ENCODE data around the gene NHSL1. TPM values are rescaled to one million over a fixed set of nuclear protein-coding genes. Genes with fewer than 3 reads are reported as not detected.

NHSL1 gene
- total RNA-seq, 2 experiments from 2014 or later, result 2.7 to 10.6 TPM

GRCh38 chr6:138420356-138420755 lies 78.9 kb downstream of the NHSL1 start:
- ChIA-PET CTCF (ENCODE audit: unreplicated experiment) (no interaction called here), POLR2A (no interaction called here)
- no TSS peak for BruUV-seq (replicated peaks)
- intact Hi-C loops (cut with micrococcal nuclease; ENCODE audit: unreplicated experiment), result no loop called here
- Histone ChIP-seq H3K36me3 (ENCODE audit: insufficient read depth, low read length) (no peaks in the 10 kb centered on the region), H3K27ac (ENCODE audit: low read depth, low read length, poor library complexity, severe bottlenecking) (no peak overlapping the region), H3K4me2 (ENCODE audit: low read length) (no peak overlapping the region), H4K20me1 (ENCODE audit: insufficient read depth, low read length) (no peaks in the 10 kb centered on the region), H3K4me1 (ENCODE audit: insufficient read depth, low read length, poor library complexity, severe bottlenecking) (no peaks in the 10 kb centered on the region), H2AFZ (ENCODE audit: low read length) (no peak overlapping the region), H3K9me3 (ENCODE audit: low read length) (no peaks in the 10 kb centered on the region), H3K4me3 (ENCODE audit: low read depth, low read length, poor library complexity, severe bottlenecking) (no peak overlapping the region), H3K79me2 (ENCODE audit: insufficient read depth, low read depth, low read length) (no peaks in the 10 kb centered on the region), H3K9me2 (ENCODE audit: insufficient read depth, low read length) (no peaks in the 10 kb centered on the region)
- TF ChIP-seq CTCF (conservative IDR thresholded peaks at IDR 0.05; ENCODE audit: low read length), result no peak
- TF ChIP-seq EZH2phosphoT487 (IDR thresholded peaks at IDR 0.05; ENCODE audit: borderline replicate concordance, low read depth, low read length), result no peak
- no peak for DNase-seq (ENCODE audit: low spot score)

- DNase-seq (ENCODE audit: low spot score), result no peak
- H3K9me3 ChIP-seq (ENCODE audit: low read length), result no peaks in the 10 kb centered on the region
- no peak overlapping the region for H3K27ac ChIP-seq (ENCODE audit: low read depth, low read length, poor library complexity, severe bottlenecking)
- intact Hi-C loops (cut with micrococcal nuclease; ENCODE audit: unreplicated experiment), result no loop called here
- no peak overlapping the region for H2AFZ ChIP-seq (ENCODE audit: low read length)
- CTCF ChIA-PET (ENCODE audit: unreplicated experiment), result no interaction called here
- no TSS peak for BruUV-seq (replicated peaks)
- H3K4me1 ChIP-seq (ENCODE audit: insufficient read depth, low read length, poor library complexity, severe bottlenecking), result no peaks in the 10 kb centered on the region
- H3K4me3 ChIP-seq (ENCODE audit: low read depth, low read length, poor library complexity, severe bottlenecking), result no peak overlapping the region
- TF ChIP-seq CTCF (conservative IDR thresholded peaks at IDR 0.05; ENCODE audit: low read length) (no peak), EZH2phosphoT487 (IDR thresholded peaks at IDR 0.05; ENCODE audit: borderline replicate concordance, low read depth, low read length) (no peak)
- no peaks in the 10 kb centered on the region for H4K20me1 ChIP-seq (ENCODE audit: insufficient read depth, low read length)
- no peaks in the 10 kb centered on the region for H3K79me2 ChIP-seq (ENCODE audit: insufficient read depth, low read depth, low read length)
- no peaks in the 10 kb centered on the region for H3K36me3 ChIP-seq (ENCODE audit: insufficient read depth, low read length)
- POLR2A ChIA-PET, result no interaction called here
- H3K9me2 ChIP-seq (ENCODE audit: insufficient read depth, low read length), result no peaks in the 10 kb centered on the region
- no peak overlapping the region for H3K4me2 ChIP-seq (ENCODE audit: low read length)
Measured at GRCh38 chr6:138419766-138420165, 79.5 kb downstream of the NHSL1 start.

GRCh38 chr6:138418118-138418742 lies 81.1 kb downstream of the NHSL1 start:
- ChIA-PET CTCF (ENCODE audit: unreplicated experiment) (no interaction called here), POLR2A (interaction anchor here (0.5 to 1.3 kb wide), 3 partner anchors 8 to 289 kb away, joined by 3 to 7 read pairs (median 3); no protein-coding TSS in a partner anchor)
- intact Hi-C loops (cut with micrococcal nuclease; ENCODE audit: unreplicated experiment), result no loop called here
- no peak overlapping the region for H3K4me3 ChIP-seq (ENCODE audit: low read depth, low read length, poor library complexity, severe bottlenecking)
- H3K36me3 ChIP-seq (ENCODE audit: insufficient read depth, low read length), result peaks cover 9% of the 10 kb centered on the region
- no peaks in the 10 kb centered on the region for H3K4me1 ChIP-seq (ENCODE audit: insufficient read depth, low read length, poor library complexity, severe bottlenecking)
- H2AFZ ChIP-seq (ENCODE audit: low read length), result no peak overlapping the region
- no peak for TF ChIP-seq EZH2phosphoT487 (IDR thresholded peaks at IDR 0.05; ENCODE audit: borderline replicate concordance, low read depth, low read length)
- no peak for TF ChIP-seq CTCF (conservative IDR thresholded peaks at IDR 0.05; ENCODE audit: low read length)
- no peaks in the 10 kb centered on the region for H4K20me1 ChIP-seq (ENCODE audit: insufficient read depth, low read length)
- H3K4me2 ChIP-seq (ENCODE audit: low read length), result no peak overlapping the region
- no peak overlapping the region for H3K27ac ChIP-seq (ENCODE audit: low read depth, low read length, poor library complexity, severe bottlenecking)
- H3K79me2 ChIP-seq (ENCODE audit: insufficient read depth, low read depth, low read length), result no peaks in the 10 kb centered on the region
- no TSS peak for BruUV-seq (replicated peaks)
- no peaks in the 10 kb centered on the region for H3K9me2 ChIP-seq (ENCODE audit: insufficient read depth, low read length)
- H3K9me3 ChIP-seq (ENCODE audit: low read length), result no peaks in the 10 kb centered on the region
- no peak for DNase-seq (ENCODE audit: low spot score)
